Cardiac muscle cell (in vitro differentiated cells and primary cell): ENCODE results near the gene PIGP. TPM values are rescaled to one million over a fixed set of nuclear protein-coding genes. Genes with fewer than 3 reads are reported as not detected.
"Not testable (repeated sequence)": the region's sequence is repeated elsewhere in the genome, so short reads cannot be mapped to it uniquely, and the experiment has no call there.

ENCODE experiments used
- DNase-seq, 2 donors: peaks; one replicate each; pipeline versions ENCODE4 v3.0.0 to v3.0.0-alpha.2; 2010 to 2017; ENCODE audit warnings: low read depth in 1 of 2, low spot score in 1 of 2
- H3K27ac ChIP-seq: fragments of 200-600 bp; sonication (generic); 2 replicates; pipeline ENCODE4 v1.5.1; 2016
- H3K27me3 ChIP-seq: fragments of 200-600 bp; sonication (generic); 2 replicates; pipeline ENCODE4 v1.6.0; 2016; ENCODE audit warnings: control low read depth
- H3K36me3 ChIP-seq: fragments of 200-600 bp; sonication (generic); 2 replicates; pipeline ENCODE4 v1.5.1; 2016; ENCODE audit warnings: control low read depth
- H3K4me1 ChIP-seq: fragments of 200-600 bp; sonication (generic); 2 replicates; pipeline ENCODE4 v1.8.1; 2017; ENCODE audit warnings: low read depth, mild to moderate bottlenecking, mixed run types
- H3K4me3 ChIP-seq: fragments of 200-600 bp; sonication (generic); 2 replicates; pipeline ENCODE4 v1.5.1; 2016; ENCODE audit warnings: mild to moderate bottlenecking
- H3K9me3 ChIP-seq: fragments of 200-600 bp; sonication (generic); 2 replicates; pipeline ENCODE4 v1.5.1; 2017; ENCODE audit warnings: low read depth, mild to moderate bottlenecking, control low read depth
- CTCF ChIP-seq: IDR thresholded peaks from 2 replicates; pipeline ENCODE4 v1.5.1; 2012; ENCODE audit warnings: low read depth, mild to moderate bottlenecking, low read length
- polyA plus RNA-seq: library from polyadenylated mRNA; unstranded; fragments of >200 nt; fragmentation: Nextera tagmentation; extraction: Ambion mirVana; gene quantifications from 2 replicates; pipeline ENCODE4 v1.2.1, GENCODE V29; 2016
- total RNA-seq: library from RNA; depleted of rRNA; stranded (reverse); fragments of >200 nt; gene quantifications from 2 replicates; pipeline ENCODE4 v1.2.3, GENCODE V29; 2016

PIGP gene
- total and polyA plus RNA-seq, 2 experiments from 2014 or later: 13.8 to 91.5 TPM

- Histone ChIP-seq H3K27me3 (no peaks in the 10 kb centered on the region), H3K4me1 (no peaks in the 10 kb centered on the region), H3K9me3 (no peaks in the 10 kb centered on the region), H3K36me3 (no peaks in the 10 kb centered on the region), H3K27ac (no peak overlapping the region), H3K4me3 (no peak overlapping the region)
- no peak for TF ChIP-seq CTCF
- DNase-seq: no peak
Measured at GRCh38 chr21:37040212-37040611, 32.7 kb downstream of the PIGP start.

GRCh38 chr21:37039411-37040075 is 33.3 kb downstream of the PIGP start:
- DNase-seq: peak in 1 of 2 donors; percentile 37
- H3K27me3 ChIP-seq: no peaks in the 10 kb centered on the region
- no peak overlapping the region for H3K27ac ChIP-seq
- H3K9me3 ChIP-seq: no peaks in the 10 kb centered on the region
- H3K4me3 ChIP-seq: no peak overlapping the region
- H3K36me3 ChIP-seq: no peaks in the 10 kb centered on the region
- H3K4me1 ChIP-seq: no peaks in the 10 kb centered on the region
- TF ChIP-seq CTCF: no peak

GRCh38 chr21:37036177-37036576 is 36.7 kb downstream of the PIGP start:
- Histone ChIP-seq H3K9me3 (no peaks in the 10 kb centered on the region), H3K4me1 (no peaks in the 10 kb centered on the region), H3K36me3 (no peaks in the 10 kb centered on the region), H3K4me3 (no peak overlapping the region), H3K27ac (no peak overlapping the region), H3K27me3 (peaks cover 3% of the 10 kb centered on the region)
- no peak for TF ChIP-seq CTCF
- DNase-seq: no peak

- H3K27ac ChIP-seq, H3K9me3 ChIP-seq, H3K4me1 ChIP-seq, H3K27me3 ChIP-seq, H3K4me3 ChIP-seq, H3K36me3 ChIP-seq, DNase-seq: not testable (repeated sequence)
Measured at GRCh38 chr21:37034394-37034793, 38.5 kb downstream of the PIGP start.

GRCh38 chr21:37032877-37033471 is 39.9 kb downstream of the PIGP start:
- no peaks in the 10 kb centered on the region for H3K9me3 ChIP-seq
- TF ChIP-seq CTCF: no peak
- peak in 1 of 2 donors; percentile 42 for DNase-seq
- peaks cover 3% of the 10 kb centered on the region for H3K27me3 ChIP-seq
- no peaks in the 10 kb centered on the region for H3K4me1 ChIP-seq
- H3K36me3 ChIP-seq: no peaks in the 10 kb centered on the region
- no peak overlapping the region for H3K4me3 ChIP-seq
- H3K27ac ChIP-seq: no peak overlapping the region

- H3K27me3 ChIP-seq: peaks cover 3% of the 10 kb centered on the region
- no peaks in the 10 kb centered on the region for H3K4me1 ChIP-seq
- H3K4me3 ChIP-seq: no peak overlapping the region
- DNase-seq: no peak
- H3K36me3 ChIP-seq: no peaks in the 10 kb centered on the region
- H3K9me3 ChIP-seq: no peaks in the 10 kb centered on the region
- no peak for TF ChIP-seq CTCF
- H3K27ac ChIP-seq: no peak overlapping the region
Measured at GRCh38 chr21:37032293-37032692, 40.6 kb downstream of the PIGP start.
